ENCODE data around the gene AQP1. TPM values are rescaled to one million over a fixed set of nuclear protein-coding genes. Genes with fewer than 3 reads are reported as not detected.

AQP1 gene
- total and polyA plus RNA-seq, 7 donors = 75.0 to 229 (median 97.8) TPM

GRCh38 chr7:30865076-30865475 is 46.6 kb upstream of the AQP1 start:
- Histone ChIP-seq H3K36me3 (ENCODE audit: insufficient read depth in 1 of 2, low read depth in 1 of 2) (no peaks in the 10 kb centered on the region), H3K9me3 (no peaks in the 10 kb centered on the region), H3K27me3 (ENCODE audit: insufficient read depth in 3 of 3, low read length in 2 of 3) (no peaks in the 10 kb centered on the region), H3K27ac (no peak overlapping the region), H3K4me3 (no peak overlapping the region), H3K4me1 (peaks cover 3% of the 10 kb centered on the region)
- WGBS, 3 donors = 88 to 97% (median 90%) methylated on average over 4 of the region's 4 CpGs
- intact Hi-C loops (cut with DNase I) = no loop called here
- ATAC-seq = no peak
- DNase-seq = no peak
- TF ChIP-seq, protein P1, sequence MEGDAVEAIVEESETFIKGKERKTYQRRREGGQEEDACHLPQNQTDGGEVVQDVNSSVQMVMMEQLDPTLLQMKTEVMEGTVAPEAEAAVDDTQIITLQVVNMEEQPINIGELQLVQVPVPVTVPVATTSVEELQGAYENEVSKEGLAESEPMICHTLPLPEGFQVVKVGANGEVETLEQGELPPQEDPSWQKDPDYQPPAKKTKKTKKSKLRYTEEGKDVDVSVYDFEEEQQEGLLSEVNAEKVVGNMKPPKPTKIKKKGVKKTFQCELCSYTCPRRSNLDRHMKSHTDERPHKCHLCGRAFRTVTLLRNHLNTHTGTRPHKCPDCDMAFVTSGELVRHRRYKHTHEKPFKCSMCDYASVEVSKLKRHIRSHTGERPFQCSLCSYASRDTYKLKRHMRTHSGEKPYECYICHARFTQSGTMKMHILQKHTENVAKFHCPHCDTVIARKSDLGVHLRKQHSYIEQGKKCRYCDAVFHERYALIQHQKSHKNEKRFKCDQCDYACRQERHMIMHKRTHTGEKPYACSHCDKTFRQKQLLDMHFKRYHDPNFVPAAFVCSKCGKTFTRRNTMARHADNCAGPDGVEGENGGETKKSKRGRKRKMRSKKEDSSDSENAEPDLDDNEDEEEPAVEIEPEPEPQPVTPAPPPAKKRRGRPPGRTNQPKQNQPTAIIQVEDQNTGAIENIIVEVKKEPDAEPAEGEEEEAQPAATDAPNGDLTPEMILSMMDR (IDR thresholded peaks at IDR 0.05) = no peak

DNA sequence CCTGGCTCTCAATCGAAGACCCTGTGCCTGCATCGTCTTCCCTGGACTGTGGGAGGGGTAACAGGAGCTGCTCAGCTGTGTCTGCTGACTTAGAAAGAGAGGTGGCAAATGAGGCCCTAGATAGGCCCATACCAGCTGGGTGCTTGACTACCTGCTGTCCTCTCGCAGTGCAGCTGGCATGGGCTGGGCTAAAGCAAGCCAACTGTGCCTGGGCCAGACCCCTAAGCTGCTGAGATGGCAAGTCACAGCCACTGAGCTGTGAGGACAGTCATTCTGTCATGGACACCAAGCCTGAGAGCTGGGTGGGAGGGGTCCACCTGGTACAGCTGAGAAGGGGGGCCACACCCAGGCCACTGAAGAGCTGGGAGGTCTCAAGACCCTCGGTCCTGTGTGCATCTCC is 45.8 kb upstream of the AQP1 start:
- Histone ChIP-seq H3K4me1 (peaks cover 3% of the 10 kb centered on the region), H3K27me3 (ENCODE audit: insufficient read depth in 3 of 3, low read length in 2 of 3) (no peaks in the 10 kb centered on the region), H3K36me3 (ENCODE audit: insufficient read depth in 1 of 2, low read depth in 1 of 2) (no peaks in the 10 kb centered on the region), H3K27ac (no peak overlapping the region), H3K4me3 (no peak overlapping the region), H3K9me3 (no peaks in the 10 kb centered on the region)
- intact Hi-C loops (cut with DNase I) = no loop called here
- 57 to 71% (median 63%) methylated on average over 4 of the region's 4 CpGs for WGBS, 3 donors
- TF ChIP-seq, protein P1 (IDR thresholded peaks at IDR 0.05) = no peak
- ATAC-seq (peak in 3 of 4 donors; percentile 45 to 73 (median 70)), DNase-seq (no peak)

- DNase-seq = no peak
- ATAC-seq = no peak
- TF ChIP-seq, protein P1 (IDR thresholded peaks at IDR 0.05) = no peak
- Histone ChIP-seq H3K27ac (no peak overlapping the region), H3K4me3 (no peak overlapping the region), H3K27me3 (ENCODE audit: insufficient read depth in 3 of 3, low read length in 2 of 3) (no peaks in the 10 kb centered on the region), H3K9me3 (no peaks in the 10 kb centered on the region), H3K4me1 (peaks cover 3% of the 10 kb centered on the region), H3K36me3 (ENCODE audit: insufficient read depth in 1 of 2, low read depth in 1 of 2) (no peaks in the 10 kb centered on the region)
- intact Hi-C loops (cut with DNase I) = no loop called here
- WGBS, 3 donors = 72 to 77% (median 72%) methylated on average over 7 of the region's 7 CpGs
Observed at GRCh38 chr7:30866939-30867338, 44.7 kb upstream of the AQP1 start.

DNA sequence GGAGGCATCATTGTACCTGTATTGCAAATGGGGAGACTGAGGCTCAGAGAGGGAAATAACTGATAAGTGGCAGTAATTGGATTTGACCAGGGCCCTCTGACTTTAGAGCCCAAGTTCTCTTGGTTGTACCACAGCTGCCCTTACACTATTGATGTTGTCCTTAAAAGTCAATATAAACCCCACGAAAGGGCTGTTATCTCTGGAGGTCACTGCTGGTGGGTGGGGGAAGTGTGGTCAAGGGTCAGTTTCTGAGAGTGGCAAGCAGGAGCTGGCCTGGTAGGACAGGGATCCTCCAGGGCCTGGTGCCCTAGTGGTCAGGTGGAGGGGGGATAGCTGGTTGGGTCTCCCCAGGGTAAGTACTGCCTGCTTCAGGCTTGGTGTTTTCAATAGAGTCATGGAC is 44.2 kb upstream of the AQP1 start:
- Histone ChIP-seq H3K9me3 (no peaks in the 10 kb centered on the region), H3K4me3 (no peak overlapping the region), H3K27ac (no peak overlapping the region), H3K4me1 (peaks cover 3% of the 10 kb centered on the region), H3K27me3 (ENCODE audit: insufficient read depth in 3 of 3, low read length in 2 of 3) (no peaks in the 10 kb centered on the region), H3K36me3 (ENCODE audit: insufficient read depth in 1 of 2, low read depth in 1 of 2) (no peaks in the 10 kb centered on the region)
- 80 to 95% (median 89%) methylated on average over 1 of the region's 1 CpG for WGBS, 3 donors
- ATAC-seq (no peak), DNase-seq (no peak)
- intact Hi-C loops (cut with DNase I) = no loop called here
- TF ChIP-seq, protein P1 (IDR thresholded peaks at IDR 0.05) = no peak
